GM19043 (cell line): ENCODE measurements around the gene SLAMF9.

Source experiments
- ATAC-seq: cut with Tn5 transposase; IDR thresholded peaks from one replicate; pipeline ENCODE4 v1.9.1; 2021; ENCODE audit warnings: low read depth; ENCODE audit not compliant: unreplicated experiment

The SLAMF9 gene

GRCh38 chr1:159977364-159978106 is 23.5 kb upstream of the SLAMF9 start:
- no peak for ATAC-seq

GRCh38 chr1:159974350-159974965 is 20.4 kb upstream of the SLAMF9 start:
- ATAC-seq = no peak

- no peak for ATAC-seq
These were observed 19.4 kb upstream of the SLAMF9 start for GRCh38 chr1:159973350-159973940.

- ATAC-seq = no peak
These were observed 18.6 kb upstream of the SLAMF9 start for GRCh38 chr1:159972443-159973205.

- ATAC-seq = no peak
These were observed 16.9 kb upstream of the SLAMF9 start for GRCh38 chr1:159970932-159971342.

GRCh38 chr1:159968901-159969300 is 14.9 kb upstream of the SLAMF9 start:
- ATAC-seq = no peak

- ATAC-seq = no peak
These were observed 11.2 kb upstream of the SLAMF9 start for GRCh38 chr1:159965263-159965662.

- ATAC-seq = no peak
These were observed 10.1 kb upstream of the SLAMF9 start for GRCh38 chr1:159964144-159964543.

- no peak for ATAC-seq
These were observed 8.1 kb upstream of the SLAMF9 start for GRCh38 chr1:159962176-159962575.

- no peak for ATAC-seq
These were observed 7.6 kb upstream of the SLAMF9 start for GRCh38 chr1:159961636-159962035.

- no peak for ATAC-seq
These were observed 6.8 kb upstream of the SLAMF9 start for GRCh38 chr1:159960721-159961381.

- ATAC-seq = no peak
These were observed 5.4 kb upstream of the SLAMF9 start for GRCh38 chr1:159959451-159959850.

GRCh38 chr1:159958719-159959380 is 4.8 kb upstream of the SLAMF9 start:
- ATAC-seq = no peak

- ATAC-seq = no peak
These were observed 3.8 kb upstream of the SLAMF9 start for GRCh38 chr1:159957824-159958268.

- ATAC-seq = no peak
These were observed 1.4 kb upstream of the SLAMF9 start for GRCh38 chr1:159955456-159955855.

GRCh38 chr1:159952932-159953331 is 1.1 kb downstream of the SLAMF9 start:
- ATAC-seq = no peak

- no peak for ATAC-seq
These were observed 2.5 kb downstream of the SLAMF9 start for GRCh38 chr1:159951551-159951950.

- no peak for ATAC-seq
These were observed 3.0 kb downstream of the SLAMF9 start for GRCh38 chr1:159951016-159951415.

GRCh38 chr1:159949981-159950381 is 4.1 kb downstream of the SLAMF9 start:
- no peak for ATAC-seq

- ATAC-seq = no peak
These were observed 4.9 kb downstream of the SLAMF9 start for GRCh38 chr1:159949123-159949522.
